Gastrocnemius medialis (tissue), 4 donors: ENCODE measurements around the gene RASGEF1B.

Source experiments
- CTCF ChIP-seq, 5 experiments: fragments of 450-650 bp in 3 of 5; fragments of 200-600 bp in 2 of 5; sonication (generic) in 2 of 5; IDR thresholded peaks in 4 of 5; conservative IDR thresholded peaks in 1 of 5; 1 replicate in 4 of 5; 2 replicates in 1 of 5; pipeline ENCODE4 v1.5.1; 2016 to 2019; ENCODE audit warnings: antibody characterized with exemption in 5 of 5, mild to moderate bottlenecking in 3 of 5, moderate library complexity in 3 of 5
- POLR2A ChIP-seq, 2 donors: fragments of 450-650 bp; IDR thresholded peaks; one replicate each; pipeline ENCODE4 v1.6.1; 2017; ENCODE audit warnings: antibody characterized with exemption in 2 of 2, mild to moderate bottlenecking in 2 of 2, moderate library complexity in 2 of 2

GRCh38 chr4:81518762-81519426 lies 47.2 kb upstream of the RASGEF1B start:
- TF ChIP-seq CTCF (IDR thresholded peaks at IDR 0.05 in 4 of 5, conservative IDR thresholded peaks at IDR 0.05 in 1 of 5) (no peak), POLR2A (IDR thresholded peaks at IDR 0.05) (no peak)
